ENCODE results near the gene PRKAG2. TPM values are rescaled to one million over a fixed set of nuclear protein-coding genes. Genes with fewer than 3 reads are reported as not detected.

PRKAG2 gene
- total and polyA plus RNA-seq, 5 experiments from 2014 or later, result 29.5 to 63.5 (median 34.1) TPM

GRCh38 chr7:151859111-151859947 is 17.6 kb downstream of the PRKAG2 start:
- no peak for DNase-seq
- H3K27ac Mint-ChIP-seq, result no peak overlapping the region
- H3K4me1 Mint-ChIP-seq, result peaks cover 25 to 72% (median 29%) of the 10 kb centered on the region in 4 donors

GRCh38 chr7:151858456-151858855 is 18.5 kb downstream of the PRKAG2 start:
- DNase-seq, result no peak
- Mint-ChIP-seq H3K27me3 (no peaks in the 10 kb centered on the region), H3K4me3 (no peak overlapping the region), H3K36me3 (peaks cover 0 to 23% (median 0%) of the 10 kb centered on the region in 3 donors), H3K4me1 (peaks cover 27 to 75% (median 31%) of the 10 kb centered on the region in 4 donors), H3K9me3 (no peaks in the 10 kb centered on the region), H3K27ac (peak overlapping the region in 1 of 10 donors; percentile 41)
- POLR2A ChIA-PET, result no interaction called here
- ATAC-seq, result no peak

More at GRCh38 chr7:151859111-151859947, 17.6 kb downstream of the PRKAG2 start:
- no peak for ATAC-seq
- no peaks in the 10 kb centered on the region for H3K27me3 Mint-ChIP-seq
- no peaks in the 10 kb centered on the region for H3K9me3 Mint-ChIP-seq
- peaks cover 0 to 23% (median 0%) of the 10 kb centered on the region in 3 donors for H3K36me3 Mint-ChIP-seq
- H3K4me3 Mint-ChIP-seq, result no peak overlapping the region
- POLR2A ChIA-PET, result interaction anchor here (0.6 to 1.0 kb wide), 2 partner anchors 8 to 18 kb away, joined by 3 read pairs; partner anchors contain the start of gene PRKAG2

DNA sequence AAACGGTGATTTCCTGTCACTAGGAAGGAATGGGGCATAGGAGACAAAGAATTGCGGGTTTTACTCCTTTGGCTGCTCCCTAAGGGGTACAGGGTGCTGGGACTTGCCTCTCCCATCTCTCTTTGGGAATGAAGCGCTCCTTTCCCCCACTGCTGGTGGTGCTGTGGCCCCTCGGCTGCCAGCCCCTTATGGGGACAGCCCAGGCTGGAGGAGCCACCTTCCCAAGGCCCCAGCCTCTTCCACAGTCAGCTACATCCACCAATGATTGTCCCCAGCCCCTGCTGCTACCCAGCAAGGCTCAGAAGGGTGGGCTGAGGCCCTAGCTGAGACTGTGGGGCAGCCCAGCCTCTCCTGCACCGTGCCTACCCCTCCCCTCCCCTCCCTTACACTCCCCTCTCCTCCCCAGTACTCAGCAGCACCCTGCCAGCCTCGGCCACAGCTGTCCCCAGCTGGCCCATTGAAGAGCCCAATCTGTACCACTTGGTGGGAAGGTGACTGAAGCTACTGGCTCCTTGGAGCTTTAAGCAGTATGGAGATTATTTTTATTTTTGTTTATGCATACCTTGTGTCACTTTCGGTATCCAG is 19.0 kb downstream of the PRKAG2 start:
- DNase-seq (no peak), ATAC-seq (no peak)
- H3K4me3 Mint-ChIP-seq, result no peak overlapping the region
- POLR2A ChIA-PET, result no interaction called here
- H3K27ac Mint-ChIP-seq, result peak overlapping the region in 3 of 10 donors; percentile 41 to 89 (median 51)
- no peaks in the 10 kb centered on the region for H3K9me3 Mint-ChIP-seq
- no peaks in the 10 kb centered on the region for H3K27me3 Mint-ChIP-seq
- peaks cover 31 to 77% (median 34%) of the 10 kb centered on the region in 4 donors for H3K4me1 Mint-ChIP-seq
- H3K36me3 Mint-ChIP-seq, result peaks cover 0 to 23% (median 0%) of the 10 kb centered on the region in 3 donors

GRCh38 chr7:151857412-151857811 is 19.5 kb downstream of the PRKAG2 start:
- no peak for ATAC-seq
- POLR2A ChIA-PET, result no interaction called here
- no peak overlapping the region for H3K4me3 Mint-ChIP-seq
- H3K4me1 Mint-ChIP-seq, result peaks cover 32 to 81% (median 39%) of the 10 kb centered on the region in 4 donors
- peak overlapping the region in 2 of 10 donors; percentile 50 to 51 for H3K27ac Mint-ChIP-seq
- H3K9me3 Mint-ChIP-seq, result no peaks in the 10 kb centered on the region
- peaks cover 0 to 23% (median 0%) of the 10 kb centered on the region in 3 donors for H3K36me3 Mint-ChIP-seq
- H3K27me3 Mint-ChIP-seq, result no peaks in the 10 kb centered on the region
- no peak for DNase-seq

DNA sequence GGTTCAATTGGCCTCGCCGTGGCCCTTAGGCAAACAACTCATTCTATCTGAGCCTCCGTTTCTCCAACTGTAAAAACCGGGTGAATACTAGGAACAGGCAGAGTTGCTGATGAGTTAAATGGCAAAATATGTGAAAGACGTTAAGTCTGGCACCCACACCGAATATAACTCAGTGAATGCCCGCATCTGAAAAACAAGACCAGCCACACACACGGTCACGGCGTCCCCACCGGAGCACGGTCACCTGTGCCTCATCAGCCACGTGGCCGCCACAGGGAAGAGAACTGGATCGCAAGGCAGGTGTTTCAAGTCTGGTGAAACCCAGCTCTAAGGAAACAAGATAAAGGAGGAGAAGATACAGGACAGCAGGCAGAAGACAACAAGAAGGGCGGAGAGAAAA is 20.4 kb downstream of the PRKAG2 start:
- POLR2A ChIA-PET, result no interaction called here
- Mint-ChIP-seq H3K9me3 (no peaks in the 10 kb centered on the region), H3K27ac (peak overlapping the region in 2 of 10 donors; percentile 50 to 58), H3K27me3 (no peaks in the 10 kb centered on the region), H3K4me1 (peaks cover 33 to 81% (median 44%) of the 10 kb centered on the region in 4 donors), H3K4me3 (no peak overlapping the region), H3K36me3 (peaks cover 0 to 23% (median 0%) of the 10 kb centered on the region in 3 donors)
- DNase-seq (no peak), ATAC-seq (no peak)

- Mint-ChIP-seq H3K9me3 (no peaks in the 10 kb centered on the region), H3K27me3 (no peaks in the 10 kb centered on the region), H3K27ac (peak overlapping the region in 1 of 10 donors; percentile 58), H3K4me1 (peaks cover 32 to 82% (median 47%) of the 10 kb centered on the region in 4 donors), H3K4me3 (no peak overlapping the region), H3K36me3 (peaks cover 0 to 23% (median 0%) of the 10 kb centered on the region in 3 donors)
- ATAC-seq (no peak), DNase-seq (no peak)
- POLR2A ChIA-PET, result no interaction called here
Observed at GRCh38 chr7:151856098-151856497, 20.8 kb downstream of the PRKAG2 start.

DNA sequence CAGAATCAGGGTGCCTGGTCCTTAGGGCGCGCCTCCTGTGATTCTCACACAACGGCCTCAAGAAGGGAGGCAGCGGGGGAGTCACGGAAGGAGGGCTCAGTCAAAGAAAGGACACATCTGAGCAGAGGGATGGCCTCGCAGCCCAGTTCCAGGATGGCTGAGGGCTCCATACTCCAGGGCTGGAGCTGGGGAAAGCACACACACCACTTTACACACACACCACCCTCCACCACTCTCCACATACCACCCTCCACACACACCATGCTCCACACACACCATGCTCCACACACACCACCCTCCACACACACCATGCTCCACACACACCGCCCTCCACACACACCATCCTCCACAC is 22.2 kb downstream of the PRKAG2 start:
- peaks cover 0 to 23% (median 0%) of the 10 kb centered on the region in 3 donors for H3K36me3 Mint-ChIP-seq
- peaks cover 33 to 79% (median 53%) of the 10 kb centered on the region in 4 donors for H3K4me1 Mint-ChIP-seq
- ATAC-seq (no peak), DNase-seq (no peak)
- no peak overlapping the region for H3K4me3 Mint-ChIP-seq
- POLR2A ChIA-PET, result no interaction called here
- H3K27me3 Mint-ChIP-seq, result no peaks in the 10 kb centered on the region
- no peaks in the 10 kb centered on the region for H3K9me3 Mint-ChIP-seq
- peak overlapping the region in 1 of 10 donors; percentile 9 for H3K27ac Mint-ChIP-seq

- Mint-ChIP-seq H3K36me3 (peaks cover 0 to 24% (median 0%) of the 10 kb centered on the region in 3 donors), H3K9me3 (no peaks in the 10 kb centered on the region), H3K27me3 (no peaks in the 10 kb centered on the region), H3K4me1 (peaks cover 33 to 77% (median 54%) of the 10 kb centered on the region in 4 donors), H3K4me3 (no peak overlapping the region), H3K27ac (peak overlapping the region in 1 of 10 donors; percentile 71)
- no peak for ATAC-seq
- POLR2A ChIA-PET, result no interaction called here
- no peak for DNase-seq
Observed at GRCh38 chr7:151853896-151854719, 22.8 kb downstream of the PRKAG2 start.

GRCh38 chr7:151852486-151853396 is 24.2 kb downstream of the PRKAG2 start:
- Mint-ChIP-seq H3K9me3 (no peaks in the 10 kb centered on the region), H3K27me3 (no peaks in the 10 kb centered on the region), H3K4me1 (peaks cover 28 to 65% (median 54%) of the 10 kb centered on the region in 4 donors), H3K36me3 (peaks cover 0 to 13% (median 0%) of the 10 kb centered on the region in 3 donors), H3K27ac (peak overlapping the region in 2 of 10 donors; percentile 32 to 79), H3K4me3 (peak overlapping the region in 1 of 10 donors; percentile 66)
- DNase-seq (no peak), ATAC-seq (peak in 1 of 2 donors; percentile 27)
- POLR2A ChIA-PET, result interaction anchor here (2.3 kb wide), 1 partner anchor 24 kb away, joined by 16 read pairs; the partner anchor contains the start of gene PRKAG2

GRCh38 chr7:151851782-151852181 is 25.1 kb downstream of the PRKAG2 start:
- peaks cover 0 to 9% (median 0%) of the 10 kb centered on the region in 3 donors for H3K36me3 Mint-ChIP-seq
- no peaks in the 10 kb centered on the region for H3K27me3 Mint-ChIP-seq
- peak overlapping the region; percentile 39 to 77 (median 62) for H3K4me3 Mint-ChIP-seq
- peak overlapping the region in 8 of 10 donors; percentile 14 to 89 (median 43) for H3K27ac Mint-ChIP-seq
- DNase-seq, result no peak
- peaks cover 22 to 56% (median 45%) of the 10 kb centered on the region in 4 donors for H3K4me1 Mint-ChIP-seq
- H3K9me3 Mint-ChIP-seq, result no peaks in the 10 kb centered on the region
- POLR2A ChIA-PET, result interaction anchor here (2.3 kb wide), 1 partner anchor 25 kb away, joined by 16 read pairs; the partner anchor contains the start of gene PRKAG2
- ATAC-seq, result peak; percentile 17 to 56

GRCh38 chr7:151851145-151851751 is 25.7 kb downstream of the PRKAG2 start:
- POLR2A ChIA-PET, result interaction anchor here (2.3 kb wide), 1 partner anchor 25 kb away, joined by 16 read pairs; the partner anchor contains the start of gene PRKAG2
- peaks cover 18 to 52% (median 41%) of the 10 kb centered on the region in 4 donors for H3K4me1 Mint-ChIP-seq

More at GRCh38 chr7:151851145-151851751, 25.7 kb downstream of the PRKAG2 start:
- Mint-ChIP-seq H3K4me3 (peak overlapping the region in 9 of 10 donors; percentile 39 to 77 (median 64)), H3K27me3 (no peaks in the 10 kb centered on the region), H3K27ac (peak overlapping the region in 9 of 10 donors; percentile 14 to 89 (median 66)), H3K36me3 (peaks cover 0 to 4% (median 0%) of the 10 kb centered on the region in 3 donors), H3K9me3 (no peaks in the 10 kb centered on the region)
- peak; percentile 53 to 57 for ATAC-seq
- peak in 2 of 10 donors; percentile 11 to 14 for DNase-seq
